Kidney (tissue), 14 donors: ENCODE results near the gene PRR5L. TPM values are rescaled to one million over a fixed set of nuclear protein-coding genes. Genes with fewer than 3 reads are reported as not detected.

Source experiments
- DNase-seq, 5 donors: peaks; one replicate each; pipeline ENCODE4 v3.0.0-alpha.2; 2013 to 2020
- FAIRE-seq: peaks from 2 replicates; lab custom pipeline; 2012; peaks lifted over from hg19 to GRCh38; lab: Jason Lieb, UNC
- H3K27ac ChIP-seq, 2 donors: one replicate each; pipeline ENCODE4 v1.7.0; 2013; ENCODE audit warnings: low read depth in 2 of 2, low read length in 2 of 2, inconsistent platforms in 1 of 2
- H3K27me3 ChIP-seq: one replicate; pipeline ENCODE4 v1.7.1; 2013; ENCODE audit warnings: low read length, inconsistent platforms; ENCODE audit not compliant: control insufficient read depth, insufficient read depth
- H3K36me3 ChIP-seq, 3 donors: one replicate each; pipeline versions ENCODE4 v1.7.0 to v1.7.1; 2013; ENCODE audit warnings: low read length in 3 of 3, control low read depth in 1 of 3, inconsistent platforms in 1 of 3; ENCODE audit not compliant: insufficient read depth in 3 of 3, control insufficient read depth in 2 of 3
- H3K4me1 ChIP-seq, 3 donors: one replicate each; pipeline versions ENCODE4 v1.7.0 to v1.7.1; 2013; ENCODE audit warnings: low read length in 3 of 3, inconsistent platforms in 1 of 3, low read depth in 1 of 3; ENCODE audit not compliant: control insufficient read depth in 2 of 3, insufficient read depth in 2 of 3
- H3K4me3 ChIP-seq, 3 donors: one replicate each; pipeline versions ENCODE4 v1.7.0 to v1.8.1; 2013; ENCODE audit warnings: low read length in 3 of 3, control low read depth in 1 of 3, inconsistent platforms in 1 of 3
- H3K9ac ChIP-seq, 3 donors: one replicate each; pipeline versions ENCODE4 v1.7.0 to v1.7.1; 2013; ENCODE audit warnings: low read length in 3 of 3, control low read depth in 1 of 3, inconsistent platforms in 1 of 3
- H3K9me3 ChIP-seq, 3 donors: one replicate each; pipeline versions ENCODE4 v1.7.0 to v1.7.1; 2013; ENCODE audit warnings: low read length in 3 of 3, control low read depth in 1 of 3, inconsistent platforms in 1 of 3; ENCODE audit not compliant: control insufficient read depth in 2 of 3, insufficient read depth in 1 of 3
- intact Hi-C: fragments of 100-400 bp; cut with DNase I; formaldehyde crosslinking; loops from one replicate; pipeline ENCODE4 v1.11.1; 2022
- polyA plus RNA-seq: library from polyadenylated mRNA; stranded (reverse); fragments of 350-450 nt; fragmentation: Illumina TruSeq; extraction: RNeasy Lipid Tissue Mini Kit (QIAGEN cat#74804); gene quantifications from one replicate; pipeline ENCODE4 v1.2.3, GENCODE V29; 2014; ENCODE audit warnings: low read depth, low replicate concordance; ENCODE audit not compliant: insufficient read depth
- total RNA-seq: library from RNA; stranded (reverse); fragmentation: NEBNext Ultra II Directional; extraction: Animal tissue kit (Norgen Biotek cat#: 25700); gene quantifications from one replicate; pipeline ENCODE4 v1.2.1, GENCODE V29; 2021
- TF ChIP-seq, protein P1 (sequence below): IDR thresholded peaks from 3 replicates; pipeline ENCODE4 v1.5.1; 2012; ENCODE audit warnings: mild to moderate bottlenecking, moderate library complexity, borderline replicate concordance; ENCODE audit not compliant: insufficient read depth; ENCODE audit errors: extremely low read depth
- donor health status: control.
- donor health status: control.
- donor health status: control.
- donor health status: control.
- donor health status: control.
- donor health status: DM: yes; HTN: yes; CAD: no.
- donor health status: Normal renal cell carcinoma (clear cell type).

PRR5L gene
- total and polyA plus RNA-seq, 2 donors from 2014 or later: 6.3 to 17.5 TPM

DNA sequence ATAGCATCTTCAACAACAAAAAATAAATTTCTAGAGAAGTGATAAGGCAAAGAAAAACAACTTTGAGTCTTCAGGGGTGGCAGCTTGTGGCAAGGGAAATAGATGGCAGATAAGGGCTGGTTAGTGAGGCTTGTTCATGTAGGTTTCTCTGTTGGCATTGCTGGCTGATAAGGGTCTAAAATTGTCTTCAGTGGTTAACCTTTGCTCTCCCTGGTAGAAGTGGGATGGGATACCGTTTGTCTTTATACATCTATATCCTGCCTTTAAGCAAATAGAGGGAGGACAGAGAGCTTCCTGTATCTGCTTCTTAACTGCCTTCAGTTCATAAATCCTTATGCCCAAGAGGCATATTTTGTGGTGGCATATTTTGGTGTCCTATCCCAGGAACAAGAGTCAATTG, 156.9 kb downstream of the PRR5L start:
- H3K27ac ChIP-seq: no peak overlapping the region
- H3K4me1 ChIP-seq: peaks cover 3 to 28% (median 18%) of the 10 kb centered on the region in 3 donors
- H3K9ac ChIP-seq: no peak overlapping the region
- peaks cover 0 to 2% (median 0%) of the 10 kb centered on the region in 3 donors for H3K36me3 ChIP-seq
- intact Hi-C loops: no loop called here
- FAIRE-seq: no peak
- no peak for DNase-seq
- no peaks in the 10 kb centered on the region for H3K9me3 ChIP-seq
- no peak overlapping the region for H3K4me3 ChIP-seq
- TF ChIP-seq, protein P1, sequence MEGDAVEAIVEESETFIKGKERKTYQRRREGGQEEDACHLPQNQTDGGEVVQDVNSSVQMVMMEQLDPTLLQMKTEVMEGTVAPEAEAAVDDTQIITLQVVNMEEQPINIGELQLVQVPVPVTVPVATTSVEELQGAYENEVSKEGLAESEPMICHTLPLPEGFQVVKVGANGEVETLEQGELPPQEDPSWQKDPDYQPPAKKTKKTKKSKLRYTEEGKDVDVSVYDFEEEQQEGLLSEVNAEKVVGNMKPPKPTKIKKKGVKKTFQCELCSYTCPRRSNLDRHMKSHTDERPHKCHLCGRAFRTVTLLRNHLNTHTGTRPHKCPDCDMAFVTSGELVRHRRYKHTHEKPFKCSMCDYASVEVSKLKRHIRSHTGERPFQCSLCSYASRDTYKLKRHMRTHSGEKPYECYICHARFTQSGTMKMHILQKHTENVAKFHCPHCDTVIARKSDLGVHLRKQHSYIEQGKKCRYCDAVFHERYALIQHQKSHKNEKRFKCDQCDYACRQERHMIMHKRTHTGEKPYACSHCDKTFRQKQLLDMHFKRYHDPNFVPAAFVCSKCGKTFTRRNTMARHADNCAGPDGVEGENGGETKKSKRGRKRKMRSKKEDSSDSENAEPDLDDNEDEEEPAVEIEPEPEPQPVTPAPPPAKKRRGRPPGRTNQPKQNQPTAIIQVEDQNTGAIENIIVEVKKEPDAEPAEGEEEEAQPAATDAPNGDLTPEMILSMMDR: no peak
- H3K27me3 ChIP-seq: no peaks in the 10 kb centered on the region

DNA sequence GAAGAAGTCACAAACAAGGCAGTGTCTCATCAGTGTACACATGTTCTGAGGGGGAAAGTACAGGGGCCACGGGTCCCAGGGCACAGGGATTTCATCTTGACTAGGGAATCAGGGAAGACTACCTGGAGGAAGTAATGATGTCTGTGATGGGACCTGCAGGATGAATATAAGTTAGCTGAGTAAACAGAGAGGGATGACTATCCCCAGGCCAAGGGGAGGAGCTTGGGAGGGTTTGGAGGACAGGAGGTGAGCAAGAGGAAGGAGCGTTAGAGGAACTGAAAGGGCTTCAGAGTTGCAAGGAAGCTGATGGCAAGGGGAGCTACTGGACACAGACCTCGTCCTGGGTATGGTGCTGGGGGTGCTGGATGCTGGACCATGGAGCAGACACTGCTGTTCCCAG, 157.6 kb downstream of the PRR5L start:
- Histone ChIP-seq H3K27ac (no peak overlapping the region), H3K9ac (no peak overlapping the region), H3K9me3 (no peaks in the 10 kb centered on the region), H3K36me3 (peaks cover 0 to 2% (median 0%) of the 10 kb centered on the region in 3 donors), H3K4me3 (no peak overlapping the region), H3K27me3 (no peaks in the 10 kb centered on the region), H3K4me1 (peaks cover 3 to 28% (median 18%) of the 10 kb centered on the region in 3 donors)
- intact Hi-C loops: no loop called here
- no peak for DNase-seq
- TF ChIP-seq, protein P1: no peak
- FAIRE-seq: no peak

DNA sequence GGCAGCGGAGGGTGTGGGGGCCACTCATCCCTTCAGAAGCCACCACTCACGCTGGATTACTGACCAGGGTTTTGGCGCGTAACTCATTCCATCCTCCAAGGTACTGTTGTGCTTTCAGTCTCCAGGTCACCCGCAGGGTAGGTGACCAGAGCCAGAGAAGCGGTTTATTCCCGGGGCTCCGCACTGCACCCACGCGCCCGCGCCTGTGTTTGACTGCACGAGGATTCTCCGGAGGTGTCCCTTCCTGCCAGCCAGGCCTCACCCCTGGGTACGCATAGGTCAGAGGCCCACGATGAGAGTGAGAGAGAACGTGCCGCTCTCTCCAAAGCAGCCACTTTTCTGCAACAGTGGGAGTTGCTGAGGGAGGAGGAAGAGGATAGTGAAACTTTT, 158.5 kb downstream of the PRR5L start:
- H3K4me3 ChIP-seq: no peak overlapping the region
- no peaks in the 10 kb centered on the region for H3K27me3 ChIP-seq
- intact Hi-C loops: no loop called here
- H3K27ac ChIP-seq: no peak overlapping the region
- H3K4me1 ChIP-seq: peaks cover 3 to 28% (median 17%) of the 10 kb centered on the region in 3 donors
- H3K9ac ChIP-seq: no peak overlapping the region
- no peak for DNase-seq
- no peaks in the 10 kb centered on the region for H3K9me3 ChIP-seq
- peaks cover 0 to 2% (median 0%) of the 10 kb centered on the region in 3 donors for H3K36me3 ChIP-seq
- no peak for FAIRE-seq
- TF ChIP-seq, protein P1: no peak
